Common myeloid progenitor, CD34-positive (primary cell): ENCODE results near the gene PPP1R12C.
A peak's percentile ranks its signal among the peaks of the same experiment; 100 is the strongest.

Experiments used
- CTCF ChIA-PET: fragments of 350-600 bp; sonication (Branson Sonifier 250); formaldehyde crosslinking; loops from one replicate; lab custom pipeline; 2021; ENCODE audit warnings: antibody characterized with exemption; lab: Charles Lee
- POLR2A ChIA-PET: fragments of 350-600 bp; sonication (Branson Sonifier 250); formaldehyde crosslinking; loops from one replicate; lab custom pipeline; 2021; ENCODE audit warnings: antibody characterized with exemption; lab: Charles Lee
- DNase-seq, 3 donors: peaks; one replicate each; pipeline versions ENCODE4 v3.0.0 to v3.0.0-alpha.2; 2013
- H3K27ac ChIP-seq, 2 experiments: 1 replicate in 1 of 2; 2 replicates in 1 of 2; pipeline ENCODE4 v1.7.0; 2013; ENCODE audit warnings: inconsistent platforms in 2 of 2, low read length in 2 of 2, mild to moderate bottlenecking in 2 of 2, low read depth in 1 of 2, moderate library complexity in 1 of 2; ENCODE audit not compliant: severe bottlenecking in 2 of 2, insufficient read depth in 1 of 2, poor library complexity in 1 of 2
- H3K27me3 ChIP-seq, 5 experiments: replicated peaks in 2 of 5; 1 replicate in 3 of 5; 2 replicates in 2 of 5; pipeline versions ENCODE4 v1.6.1 to v1.7.0; 2013; ENCODE audit warnings: low read length in 4 of 5, mild to moderate bottlenecking in 2 of 5, moderate library complexity in 2 of 5, inconsistent platforms in 1 of 5; ENCODE audit not compliant: insufficient read depth in 5 of 5, control insufficient read depth in 4 of 5
- H3K36me3 ChIP-seq, 4 experiments: 1 replicate in 2 of 4; 2 replicates in 2 of 4; pipeline versions ENCODE4 v1.6.1 to v1.7.0; 2013; ENCODE audit warnings: low read length in 3 of 4, control low read depth in 1 of 4, mild to moderate bottlenecking in 1 of 4; ENCODE audit not compliant: control insufficient read depth in 4 of 4, insufficient read depth in 4 of 4
- H3K4me1 ChIP-seq, 4 experiments: 1 replicate in 3 of 4; 2 replicates in 1 of 4; pipeline versions ENCODE4 v1.6.1 to v1.7.1; 2013; ENCODE audit warnings: low read length in 3 of 4, mild to moderate bottlenecking in 3 of 4, control low read depth in 1 of 4, inconsistent platforms in 1 of 4, moderate library complexity in 1 of 4; ENCODE audit not compliant: control insufficient read depth in 4 of 4, insufficient read depth in 4 of 4; ENCODE audit errors: control extremely low read depth in 1 of 4
- H3K4me3 ChIP-seq, 7 experiments: 1 replicate in 4 of 7; 2 replicates in 3 of 7; pipeline versions ENCODE4 v1.5.1 to v1.7.0; 2013; ENCODE audit warnings: mild to moderate bottlenecking in 7 of 7, low read length in 6 of 7, moderate library complexity in 6 of 7, inconsistent platforms in 2 of 7, low read depth in 2 of 7, control low read depth in 1 of 7; ENCODE audit not compliant: insufficient read depth in 4 of 7, control insufficient read depth in 1 of 7; ENCODE audit errors: extremely low read depth in 1 of 7
- H3K9me3 ChIP-seq, 5 experiments: 1 replicate in 4 of 5; 2 replicates in 1 of 5; pipeline versions ENCODE4 v1.6.1 to v1.7.1; 2013; ENCODE audit warnings: low read length in 4 of 5, mild to moderate bottlenecking in 2 of 5, inconsistent platforms in 1 of 5, low read depth in 1 of 5, moderate library complexity in 1 of 5; ENCODE audit not compliant: control insufficient read depth in 4 of 5, insufficient read depth in 2 of 5; ENCODE audit errors: control extremely low read depth in 1 of 5
- WGBS: methylation state at CpG from one replicate; pipeline ENCODE4 v1.1.5; 2013; ENCODE audit not compliant: insufficient coverage; 5-methylcytosine and 5-hydroxymethylcytosine counted together

The PPP1R12C gene

DNA sequence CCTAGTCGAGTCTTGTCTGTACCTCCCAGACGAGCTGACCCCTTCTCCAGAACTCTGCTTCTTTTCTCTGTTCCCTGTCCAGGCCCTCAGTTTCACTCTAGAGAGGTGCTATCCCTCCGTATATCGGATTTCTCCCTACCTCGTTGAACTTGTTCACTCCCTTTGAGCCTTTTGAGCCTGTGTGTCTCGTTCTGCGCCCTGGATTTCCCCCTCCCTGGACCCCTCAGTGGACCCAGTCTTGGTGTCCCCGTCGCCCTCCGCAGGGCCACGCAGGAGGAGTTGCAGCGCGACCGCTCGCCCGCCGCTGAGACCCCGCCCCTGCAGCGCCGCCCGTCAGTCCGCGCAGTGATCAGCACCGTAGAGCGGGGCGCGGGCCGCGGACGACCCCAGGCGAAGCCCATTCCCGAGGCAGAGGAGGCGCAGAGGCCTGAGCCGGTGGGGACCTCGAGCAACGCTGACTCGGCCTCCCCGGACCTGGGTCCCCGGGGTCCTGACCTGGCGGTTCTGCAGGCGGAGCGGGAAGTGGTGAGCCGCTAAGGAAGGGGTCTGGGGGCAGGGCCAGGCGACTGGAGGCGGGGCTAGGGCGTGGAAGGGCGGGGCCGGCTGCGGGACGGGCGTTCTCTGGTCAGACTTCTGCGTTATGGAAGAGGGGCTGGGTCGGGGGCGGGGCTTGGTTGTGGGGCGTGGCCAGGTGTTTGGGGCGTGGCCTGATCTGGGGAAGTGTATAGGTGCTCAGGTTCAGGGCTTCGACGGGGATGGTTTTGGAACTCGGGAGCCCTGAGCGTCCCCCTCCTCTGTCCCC, 36.3 kb downstream of the PPP1R12C start:
- peak; percentile 89 to 93 (median 91) for DNase-seq
- ChIA-PET CTCF (interaction anchor here (1.7 kb wide), 1 partner anchor 17 kb away, joined by 5 read pairs; no protein-coding TSS in a partner anchor), POLR2A (interaction anchor here (0.6 kb wide), 1 partner anchor 152 kb away, joined by 3 read pairs; no protein-coding TSS in a partner anchor)
- Histone ChIP-seq H3K9me3 (peaks cover 0 to 3% (median 0%) of the 10 kb centered on the region in 5 experiments), H3K4me1 (peaks cover 0 to 28% (median 27%) of the 10 kb centered on the region in 4 experiments), H3K36me3 (no peaks in the 10 kb centered on the region), H3K27ac (peak overlapping the region in 1 of 2 experiments; percentile 64), H3K4me3 (peak overlapping the region; percentile 53 to 79 (median 66)), H3K27me3 (peaks cover 7 to 65% (median 38%) of the 10 kb centered on the region in 5 experiments)
- WGBS, result 0% methylated on average over 39 of the region's 60 CpGs

DNA sequence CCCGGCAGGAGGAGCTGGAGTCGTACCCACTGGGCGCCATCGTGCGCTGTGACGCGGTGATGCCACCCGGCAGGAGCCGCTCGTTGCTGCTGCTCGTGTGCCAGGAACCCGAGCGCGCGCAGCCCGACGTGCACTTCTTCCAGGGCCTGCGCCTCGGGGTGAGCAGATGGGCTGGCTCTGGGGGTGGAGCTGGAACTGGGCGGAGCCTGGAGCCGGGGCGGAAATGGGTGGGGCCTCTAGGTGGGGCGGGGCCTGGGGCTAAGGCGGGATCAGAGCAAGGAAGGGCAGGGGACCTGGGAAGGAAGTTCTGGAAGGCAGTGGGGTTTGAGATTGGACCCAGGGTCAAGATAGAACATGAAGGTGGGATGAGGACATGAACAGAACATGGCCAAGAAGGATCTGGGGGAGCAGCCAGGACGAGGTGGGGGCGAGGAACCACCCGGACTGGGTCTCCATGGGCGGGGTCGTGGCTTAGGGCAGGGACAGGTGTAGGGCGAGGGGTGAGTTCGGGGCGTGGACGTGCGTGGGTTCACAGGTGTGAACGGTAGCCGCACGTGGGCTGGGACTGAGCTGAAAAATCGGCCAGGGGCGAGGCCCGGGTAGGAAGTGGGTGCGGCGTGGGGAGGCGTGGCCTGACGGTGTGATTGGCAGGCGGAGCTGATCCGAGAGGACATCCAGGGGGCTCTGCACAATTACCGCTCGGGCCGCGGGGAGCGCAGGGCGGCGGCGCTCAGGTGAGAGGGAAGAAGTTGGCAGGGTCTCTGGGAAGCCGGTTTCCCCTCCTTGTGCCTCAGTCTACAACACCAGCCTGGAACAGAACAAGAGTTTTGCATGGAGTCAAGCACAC, 37.1 kb downstream of the PPP1R12C start:
- ChIA-PET CTCF (interaction anchor here (0.6 to 1.7 kb wide), 2 partner anchors 18 to 199 kb away, joined by 3 to 5 read pairs; no protein-coding TSS in a partner anchor), POLR2A (interaction anchor here (0.6 kb wide), 1 partner anchor 151 kb away, joined by 3 read pairs; no protein-coding TSS in a partner anchor)
- Histone ChIP-seq H3K27ac (peak overlapping the region in 1 of 2 experiments; percentile 64), H3K4me1 (peaks cover 0 to 31% (median 28%) of the 10 kb centered on the region in 4 experiments), H3K36me3 (no peaks in the 10 kb centered on the region), H3K27me3 (peaks cover under 1 to 58% (median 31%) of the 10 kb centered on the region in 5 experiments), H3K9me3 (peaks cover 0 to 3% (median 0%) of the 10 kb centered on the region in 5 experiments), H3K4me3 (peak overlapping the region; percentile 53 to 79 (median 66))
- DNase-seq, result peak; percentile 64 to 78 (median 77)
- WGBS, result 14% methylated on average over 41 of the region's 55 CpGs

DNA sequence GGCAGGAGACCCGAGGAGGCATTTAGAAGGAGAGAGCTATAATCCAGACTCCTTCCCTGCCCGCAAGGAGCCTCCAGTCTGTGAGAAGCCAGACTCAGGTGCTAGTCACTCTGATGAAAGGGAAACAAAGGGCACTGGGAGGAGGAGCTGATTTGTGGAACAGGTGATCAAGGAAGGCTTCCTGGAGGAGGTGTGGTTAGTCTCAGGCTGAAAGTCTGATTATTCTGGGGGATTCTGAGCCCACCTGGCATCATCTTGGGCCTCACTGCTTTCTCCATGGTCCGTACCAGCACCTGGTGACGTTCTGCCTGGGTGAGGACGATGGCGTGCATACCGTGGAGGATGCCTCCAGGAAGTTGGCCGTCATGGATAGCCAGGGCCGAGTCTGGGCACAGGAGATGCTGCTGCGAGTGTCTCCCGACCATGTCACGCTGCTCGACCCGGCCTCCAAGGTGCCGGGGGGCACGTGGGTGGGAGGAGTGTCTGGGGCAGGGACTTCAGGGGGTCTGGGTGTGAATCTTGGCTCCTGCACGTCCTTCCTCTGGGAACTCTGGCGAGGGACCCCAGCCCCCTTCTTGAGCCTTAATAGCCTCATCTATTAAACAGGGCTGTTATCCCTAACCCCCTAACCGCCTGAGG, 37.9 kb downstream of the PPP1R12C start:
- H3K27me3 ChIP-seq, result peaks cover 0 to 53% (median 24%) of the 10 kb centered on the region in 5 experiments
- 95% methylated on average over 19 of the region's 19 CpGs for WGBS
- H3K27ac ChIP-seq, result no peak overlapping the region
- H3K4me1 ChIP-seq, result peaks cover 0 to 33% (median 28%) of the 10 kb centered on the region in 4 experiments
- H3K4me3 ChIP-seq, result peak overlapping the region in 1 of 7 experiments; percentile 13
- no peak for DNase-seq
- peaks cover 0 to 3% (median 0%) of the 10 kb centered on the region in 5 experiments for H3K9me3 ChIP-seq
- POLR2A ChIA-PET, result no interaction called here
- CTCF ChIA-PET, result interaction anchor here (1.7 kb wide), 1 partner anchor 19 kb away, joined by 5 read pairs; no protein-coding TSS in a partner anchor
- no peaks in the 10 kb centered on the region for H3K36me3 ChIP-seq

DNA sequence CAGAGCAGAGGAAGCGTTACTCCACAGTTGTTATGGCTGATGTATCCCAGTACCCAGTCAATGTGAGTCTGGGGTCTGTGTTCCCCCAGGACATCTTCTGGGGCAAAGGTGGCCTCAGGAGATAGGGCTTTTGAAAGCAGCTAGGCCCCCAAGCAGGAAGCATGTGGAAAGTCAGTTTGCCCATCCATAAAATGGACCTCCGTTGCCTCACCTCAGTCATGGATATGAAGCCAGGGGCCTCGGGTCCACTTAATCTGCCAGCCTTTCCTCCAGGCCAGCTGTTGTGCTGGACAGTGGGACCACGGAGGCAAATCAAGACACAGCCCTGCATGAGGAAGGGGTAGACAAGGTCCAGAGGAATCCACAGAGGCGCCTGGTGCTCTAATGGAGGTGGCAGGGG, 38.4 kb downstream of the PPP1R12C start:
- Histone ChIP-seq H3K4me1 (peaks cover 0 to 33% (median 28%) of the 10 kb centered on the region in 4 experiments), H3K36me3 (no peaks in the 10 kb centered on the region), H3K9me3 (peaks cover 0 to 3% (median 0%) of the 10 kb centered on the region in 5 experiments), H3K4me3 (no peak overlapping the region), H3K27ac (no peak overlapping the region), H3K27me3 (peaks cover 0 to 47% (median 20%) of the 10 kb centered on the region in 5 experiments)
- ChIA-PET CTCF (interaction anchor here (1.7 kb wide), 1 partner anchor 19 kb away, joined by 5 read pairs; no protein-coding TSS in a partner anchor), POLR2A (no interaction called here)
- 98% methylated on average over 5 of the region's 5 CpGs for WGBS
- no peak for DNase-seq

DNA sequence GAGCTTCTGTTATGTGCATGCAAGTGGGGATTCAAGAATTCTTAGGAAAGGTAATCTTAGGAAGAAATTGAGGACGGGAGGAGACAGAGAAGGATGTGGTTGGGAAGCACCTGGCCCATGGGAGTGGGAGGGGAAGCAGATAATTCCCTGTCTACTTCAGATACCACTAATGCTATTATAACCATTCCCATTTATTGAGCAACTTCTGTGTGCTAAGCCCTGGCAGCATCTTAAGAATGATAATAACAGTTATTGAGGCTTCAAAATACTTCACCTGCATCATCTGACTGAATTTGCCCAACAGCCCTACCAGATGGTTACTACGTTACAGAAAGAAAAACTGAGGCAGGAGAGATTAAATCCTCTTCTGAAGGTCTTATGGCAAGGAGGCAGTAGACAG, 40.3 kb downstream of the PPP1R12C start:
- no CpG with 5 or more reads among the region's 2 CpGs for WGBS
- POLR2A ChIA-PET, result no interaction called here
- CTCF ChIA-PET, result no interaction called here

DNA sequence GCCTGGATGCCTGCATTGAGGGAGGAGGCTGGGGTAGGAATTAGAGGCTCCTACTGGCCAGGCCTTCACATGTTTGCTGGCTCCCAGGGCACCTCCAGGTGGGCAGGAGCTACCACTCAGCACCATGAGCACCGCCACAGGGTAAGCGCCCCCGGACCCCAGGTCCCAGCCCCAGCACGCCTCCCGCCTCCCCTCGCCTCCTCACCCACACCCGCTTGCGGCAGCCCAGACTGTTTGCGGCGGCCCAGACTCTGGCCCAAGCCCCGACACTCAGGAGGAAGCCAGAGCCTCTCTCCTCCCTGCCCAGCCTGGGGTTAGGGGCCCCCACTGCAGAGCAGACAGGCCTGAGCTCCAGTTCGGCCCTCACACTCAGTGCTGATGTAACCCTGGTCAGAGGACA, 41.1 kb downstream of the PPP1R12C start:
- WGBS, result 87% methylated on average over 10 of the region's 12 CpGs
- Histone ChIP-seq H3K27ac (no peak overlapping the region), H3K4me1 (peaks cover 0 to 24% (median 17%) of the 10 kb centered on the region in 4 experiments), H3K27me3 (peaks cover 0 to 37% (median 9%) of the 10 kb centered on the region in 5 experiments), H3K36me3 (no peaks in the 10 kb centered on the region), H3K4me3 (no peak overlapping the region), H3K9me3 (peaks cover 0 to 7% (median 2%) of the 10 kb centered on the region in 5 experiments)
- ChIA-PET POLR2A (no interaction called here), CTCF (interaction anchor here (1.6 kb wide), 1 partner anchor 195 kb away, joined by 3 read pairs; no protein-coding TSS in a partner anchor)
- no peak for DNase-seq

More for the DNA sequence above, 40.3 kb downstream of the PPP1R12C start:
- Histone ChIP-seq H3K27me3 (peaks cover 0 to 35% (median 11%) of the 10 kb centered on the region in 5 experiments), H3K27ac (no peak overlapping the region), H3K9me3 (peaks cover 0 to 7% (median 2%) of the 10 kb centered on the region in 5 experiments), H3K36me3 (no peaks in the 10 kb centered on the region), H3K4me3 (no peak overlapping the region), H3K4me1 (peaks cover 0 to 30% (median 24%) of the 10 kb centered on the region in 4 experiments)
- DNase-seq, result no peak
